ENCODE results near the gene KIF20B. TPM values are rescaled to one million over a fixed set of nuclear protein-coding genes. Genes with fewer than 3 reads are reported as not detected.

The KIF20B gene
- total RNA-seq, 2 experiments from 2014 or later: 25.0 to 87.0 TPM

DNA sequence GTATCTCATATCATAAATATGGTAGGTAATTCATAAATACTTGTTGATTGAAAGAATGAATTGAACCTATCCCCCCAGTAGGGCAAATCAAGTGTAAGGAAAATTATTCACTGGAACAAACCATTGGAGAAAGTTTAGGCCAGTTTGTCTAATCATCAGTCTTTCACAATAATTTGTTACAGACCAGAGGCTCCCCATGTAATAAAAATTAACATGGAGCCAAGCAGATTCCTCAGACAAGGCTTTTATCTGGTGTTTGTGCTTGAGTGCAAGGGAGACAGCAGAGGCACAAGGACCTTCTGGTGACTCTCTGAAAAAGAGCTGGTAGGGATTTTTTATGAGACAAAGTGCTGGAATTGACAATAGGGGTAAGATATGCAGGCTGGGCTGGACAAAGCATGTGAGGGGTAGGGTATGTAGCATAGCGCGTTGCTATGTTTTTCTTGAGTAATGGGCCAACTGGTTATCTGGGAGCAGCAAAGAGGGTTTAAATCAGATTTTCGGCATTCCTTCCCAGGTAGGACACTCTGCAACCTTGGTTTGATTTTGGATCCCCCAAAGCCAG, 48.5 kb upstream of the KIF20B start:
- H3K36me3 ChIP-seq (ENCODE audit: insufficient read depth, low read length): no peaks in the 10 kb centered on the region
- TF ChIP-seq EZH2phosphoT487 (IDR thresholded peaks at IDR 0.05; ENCODE audit: borderline replicate concordance, low read depth, low read length): no peak
- TF ChIP-seq CTCF (conservative IDR thresholded peaks at IDR 0.05; ENCODE audit: low read length): no peak
- no peak overlapping the region for H3K27ac ChIP-seq (ENCODE audit: low read depth, low read length, poor library complexity, severe bottlenecking)
- ChIA-PET CTCF (ENCODE audit: unreplicated experiment) (no interaction called here), POLR2A (no interaction called here)
- no peaks in the 10 kb centered on the region for H3K79me2 ChIP-seq (ENCODE audit: insufficient read depth, low read depth, low read length)
- H3K9me2 ChIP-seq (ENCODE audit: insufficient read depth, low read length): no peaks in the 10 kb centered on the region
- no peaks in the 10 kb centered on the region for H4K20me1 ChIP-seq (ENCODE audit: insufficient read depth, low read length)
- no peaks in the 10 kb centered on the region for H3K9me3 ChIP-seq (ENCODE audit: low read length)
- peak overlapping the region; percentile 29 for H3K4me2 ChIP-seq (ENCODE audit: low read length)
- intact Hi-C loops (cut with micrococcal nuclease; ENCODE audit: unreplicated experiment): no loop called here
- no peak for DNase-seq (ENCODE audit: low spot score)
- no peak overlapping the region for H3K4me3 ChIP-seq (ENCODE audit: low read depth, low read length, poor library complexity, severe bottlenecking)
- no TSS peak for BruUV-seq (replicated peaks)
- H2AFZ ChIP-seq (ENCODE audit: low read length): peak overlapping the region; percentile 76; the same call in 1 of the 2 replicates
- peaks cover 33% of the 10 kb centered on the region for H3K4me1 ChIP-seq (ENCODE audit: insufficient read depth, low read length, poor library complexity, severe bottlenecking)

- Histone ChIP-seq H3K79me2 (ENCODE audit: insufficient read depth, low read depth, low read length) (no peaks in the 10 kb centered on the region), H2AFZ (ENCODE audit: low read length) (peak overlapping the region; percentile 76; the same call in 1 of the 2 replicates), H3K4me2 (ENCODE audit: low read length) (peak overlapping the region; percentile 24), H3K9me2 (ENCODE audit: insufficient read depth, low read length) (no peaks in the 10 kb centered on the region), H3K4me1 (ENCODE audit: insufficient read depth, low read length, poor library complexity, severe bottlenecking) (peaks cover 33% of the 10 kb centered on the region), H4K20me1 (ENCODE audit: insufficient read depth, low read length) (no peaks in the 10 kb centered on the region), H3K27ac (ENCODE audit: low read depth, low read length, poor library complexity, severe bottlenecking) (no peak overlapping the region), H3K4me3 (ENCODE audit: low read depth, low read length, poor library complexity, severe bottlenecking) (no peak overlapping the region), H3K36me3 (ENCODE audit: insufficient read depth, low read length) (no peaks in the 10 kb centered on the region), H3K9me3 (ENCODE audit: low read length) (no peaks in the 10 kb centered on the region)
- intact Hi-C loops (cut with micrococcal nuclease; ENCODE audit: unreplicated experiment): no loop called here
- ChIA-PET CTCF (ENCODE audit: unreplicated experiment) (no interaction called here), POLR2A (interaction anchor here (0.8 to 2.4 kb wide), 4 partner anchors 10 to 48 kb away, joined by 5 to 20 read pairs (median 8); partner anchors contain the start of gene KIF20B)
- TF ChIP-seq EZH2phosphoT487 (IDR thresholded peaks at IDR 0.05; ENCODE audit: borderline replicate concordance, low read depth, low read length) (no peak), CTCF (conservative IDR thresholded peaks at IDR 0.05; ENCODE audit: low read length) (no peak)
- no peak for DNase-seq (ENCODE audit: low spot score)
- BruUV-seq (replicated peaks): no TSS peak
Observed at GRCh38 chr10:89653410-89653869, 48.0 kb upstream of the KIF20B start.

DNA sequence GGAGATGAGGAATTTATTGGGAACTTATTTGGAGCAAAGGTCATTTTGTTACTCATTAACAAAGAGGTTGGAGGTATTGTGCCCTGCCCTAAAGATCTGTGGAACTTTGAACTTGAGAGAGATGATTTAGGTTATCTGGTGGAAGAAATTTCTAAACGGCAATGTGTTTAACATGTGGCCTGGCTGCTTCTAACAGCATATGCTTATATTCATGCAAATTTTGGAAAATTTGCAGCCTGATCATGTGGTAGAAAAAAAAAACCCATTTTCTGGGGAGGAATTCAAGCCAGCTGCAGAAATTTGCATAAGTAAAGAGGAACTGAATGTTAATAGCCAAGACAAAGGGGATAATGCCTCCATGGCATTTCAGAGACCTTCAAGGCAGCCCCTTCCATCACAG, 45.7 kb upstream of the KIF20B start:
- no peaks in the 10 kb centered on the region for H3K36me3 ChIP-seq (ENCODE audit: insufficient read depth, low read length)
- no peaks in the 10 kb centered on the region for H3K9me3 ChIP-seq (ENCODE audit: low read length)
- H3K9me2 ChIP-seq (ENCODE audit: insufficient read depth, low read length): no peaks in the 10 kb centered on the region
- POLR2A ChIA-PET: interaction anchor here (0.6 to 2.4 kb wide), 4 partner anchors 12 to 1548 kb away, joined by 3 to 20 read pairs (median 4); no protein-coding TSS in a partner anchor
- H3K27ac ChIP-seq (ENCODE audit: low read depth, low read length, poor library complexity, severe bottlenecking): no peak overlapping the region
- peak; percentile 20 for DNase-seq (ENCODE audit: low spot score)
- H2AFZ ChIP-seq (ENCODE audit: low read length): no peak overlapping the region
- no TSS peak for BruUV-seq (replicated peaks)
- peaks cover 33% of the 10 kb centered on the region for H3K4me1 ChIP-seq (ENCODE audit: insufficient read depth, low read length, poor library complexity, severe bottlenecking)
- intact Hi-C loops (cut with micrococcal nuclease; ENCODE audit: unreplicated experiment): no loop called here
- H3K79me2 ChIP-seq (ENCODE audit: insufficient read depth, low read depth, low read length): no peaks in the 10 kb centered on the region
- no peak for TF ChIP-seq EZH2phosphoT487 (IDR thresholded peaks at IDR 0.05; ENCODE audit: borderline replicate concordance, low read depth, low read length)
- TF ChIP-seq CTCF (conservative IDR thresholded peaks at IDR 0.05; ENCODE audit: low read length): no peak
- CTCF ChIA-PET (ENCODE audit: unreplicated experiment): no interaction called here
- H4K20me1 ChIP-seq (ENCODE audit: insufficient read depth, low read length): no peaks in the 10 kb centered on the region
- H3K4me2 ChIP-seq (ENCODE audit: low read length): no peak overlapping the region
- no peak overlapping the region for H3K4me3 ChIP-seq (ENCODE audit: low read depth, low read length, poor library complexity, severe bottlenecking)

All from OCI-LY7 (cell line).